Activated effector memory CD4-positive, alpha-beta T cell treated with anti-CD3 and anti-CD28 coated beads, Interleukin-2, amount 50 U/mL, for 16 hours (primary cell): ENCODE data around the gene NKX1-2.

Experiments used
- DNase-seq: peaks from one replicate; pipeline ENCODE4 v3.0.0-alpha.2; 2020

The NKX1-2 gene

DNA sequence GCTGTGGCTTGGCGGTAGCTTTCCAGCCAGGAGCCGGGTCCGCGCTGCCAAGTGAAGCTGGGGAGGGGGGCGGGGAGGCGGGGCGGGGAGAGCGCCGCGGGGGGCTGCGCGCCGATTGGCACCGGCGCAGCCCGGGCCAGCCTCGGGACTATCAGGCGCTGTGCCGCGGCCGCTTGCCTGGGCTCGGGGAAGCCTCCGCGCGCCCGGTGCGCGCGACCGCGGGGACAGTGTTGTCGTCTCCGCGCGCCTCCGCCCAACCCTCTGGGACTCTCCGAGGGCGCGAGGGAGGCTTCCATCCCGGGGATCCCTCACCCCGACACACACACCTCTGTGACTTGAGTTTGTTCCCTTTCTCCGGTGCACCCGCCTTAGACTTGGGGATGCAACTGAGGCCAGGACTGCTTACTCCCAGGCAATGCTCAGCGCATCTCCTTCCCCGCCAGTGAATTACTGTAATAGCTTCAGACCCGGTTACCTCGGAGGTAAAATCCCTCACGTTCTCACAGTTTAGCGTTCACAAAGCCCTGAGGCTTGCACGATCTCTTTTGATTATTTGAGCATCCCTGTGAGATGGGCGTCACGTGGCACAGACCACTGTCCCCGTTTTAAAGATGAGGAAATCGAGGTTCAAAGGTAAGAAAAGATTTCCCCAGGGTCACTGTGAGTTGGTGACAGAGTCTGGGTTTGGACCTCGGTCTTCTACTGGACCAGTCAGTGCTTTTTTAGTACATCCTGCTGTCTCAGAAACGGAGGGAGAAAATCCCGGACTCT, at the start of gene NKX1-2:
Gene NKX1-2, minus strand, starts transcription at position 24 of the 771 bp plus-strand sequence. CDS start 92 bp downstream, outside the sequence.
- DNase-seq: no peak

GRCh38 chr10:124498056-124498455, 48.2 kb upstream of the NKX1-2 start:
- DNase-seq: no peak

DNA sequence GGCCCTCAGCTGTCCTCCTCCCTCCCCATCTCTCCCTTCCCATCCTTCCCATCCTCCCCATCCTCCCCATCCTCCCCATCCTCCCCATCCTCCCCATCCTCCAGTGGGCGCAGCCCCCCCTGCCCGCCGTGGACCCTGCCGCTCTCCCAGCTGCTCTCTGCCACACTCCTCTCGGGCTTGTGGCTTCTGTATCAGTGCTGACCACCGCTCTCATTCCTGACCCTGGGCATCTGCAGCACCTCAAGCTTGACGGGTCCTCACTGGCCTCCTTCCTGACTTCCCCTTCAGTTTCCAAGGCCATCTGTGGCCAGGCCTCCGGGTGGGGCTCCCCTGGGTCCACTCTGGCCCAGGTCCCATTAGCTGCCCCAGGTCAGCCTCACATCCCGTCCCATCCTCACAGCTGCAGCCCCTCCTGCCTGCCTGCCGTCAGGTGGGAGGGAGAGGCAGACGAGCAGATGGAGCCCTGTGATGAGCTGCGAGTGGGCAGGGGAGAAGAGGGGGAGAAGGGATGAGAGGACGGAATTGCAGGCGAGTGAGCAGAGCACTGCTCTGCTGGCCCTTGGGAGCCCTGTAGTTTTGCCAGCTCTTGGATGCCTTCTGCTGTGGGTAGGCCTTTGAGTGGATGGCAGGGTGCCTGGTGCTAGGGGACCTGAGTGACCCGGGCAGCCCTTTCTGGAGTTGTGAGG, 47.5 kb upstream of the NKX1-2 start:
- no peak for DNase-seq

GRCh38 chr10:124496620-124497019, 46.8 kb upstream of the NKX1-2 start:
- no peak for DNase-seq

GRCh38 chr10:124496150-124496549, 46.3 kb upstream of the NKX1-2 start:
- no peak for DNase-seq

DNA sequence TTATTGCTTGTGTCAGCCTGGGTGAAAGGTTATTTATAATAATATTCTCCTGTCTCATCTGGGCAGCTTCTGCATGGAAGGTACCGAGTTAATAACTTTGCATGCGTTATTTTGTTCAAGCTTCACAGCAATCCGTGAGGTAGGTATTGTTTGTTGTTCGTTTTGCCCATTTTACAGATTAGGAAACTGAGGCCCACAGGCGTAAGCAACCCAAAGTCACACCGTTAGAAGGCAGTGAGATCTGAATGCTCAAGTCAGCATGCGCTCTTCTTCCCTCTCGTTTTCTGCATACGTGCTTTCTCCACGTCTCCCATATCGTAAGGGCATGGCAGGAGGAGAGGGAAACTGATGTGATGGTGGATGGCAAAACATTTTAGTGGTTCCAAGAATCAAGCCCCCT, 45.9 kb upstream of the NKX1-2 start:
- DNase-seq: no peak

GRCh38 chr10:124495162-124495561, 45.3 kb upstream of the NKX1-2 start:
- DNase-seq: no peak

GRCh38 chr10:124494046-124494807, 44.4 kb upstream of the NKX1-2 start:
- no peak for DNase-seq

DNA sequence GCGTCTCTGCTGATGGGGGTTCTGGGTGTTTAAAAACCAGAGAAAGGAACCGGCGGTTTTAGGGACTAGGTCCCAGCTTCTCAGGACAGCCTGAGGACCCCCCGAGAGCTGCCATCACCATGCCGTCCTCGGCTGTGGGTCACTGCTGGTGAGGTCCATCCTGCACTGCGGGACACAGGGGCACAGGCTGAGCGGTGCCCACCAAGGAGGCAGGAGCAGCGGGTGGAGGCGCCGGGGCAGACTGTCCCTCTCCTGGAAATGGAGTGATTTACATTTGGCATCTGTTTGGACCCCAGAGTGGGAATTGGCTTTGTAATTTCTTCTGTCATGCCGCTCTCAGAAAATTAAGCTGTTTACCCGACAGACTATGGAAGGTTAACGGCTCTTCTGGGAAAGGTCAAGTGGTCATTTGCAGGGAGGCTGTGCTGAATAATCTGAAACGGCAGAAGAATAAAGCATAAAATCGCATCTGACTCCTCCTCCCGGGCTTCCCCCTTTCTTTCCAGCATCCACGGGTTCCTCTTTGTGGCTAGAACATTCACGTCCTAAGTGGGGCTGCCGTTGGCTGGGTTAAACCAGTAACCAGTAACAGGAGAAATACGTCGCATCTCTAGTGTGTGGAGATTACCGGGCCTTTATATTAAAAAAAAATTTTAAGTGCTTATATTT, 43.5 kb upstream of the NKX1-2 start:
- no peak for DNase-seq

GRCh38 chr10:124492266-124492665, 42.4 kb upstream of the NKX1-2 start:
- DNase-seq: no peak

- no peak for DNase-seq
Measured at GRCh38 chr10:124491105-124491504, 41.3 kb upstream of the NKX1-2 start.

GRCh38 chr10:124486635-124487034, 36.8 kb upstream of the NKX1-2 start:
- no peak for DNase-seq

GRCh38 chr10:124484661-124485060, 34.8 kb upstream of the NKX1-2 start:
- no peak for DNase-seq

GRCh38 chr10:124484031-124484430, 34.2 kb upstream of the NKX1-2 start:
- no peak for DNase-seq

DNA sequence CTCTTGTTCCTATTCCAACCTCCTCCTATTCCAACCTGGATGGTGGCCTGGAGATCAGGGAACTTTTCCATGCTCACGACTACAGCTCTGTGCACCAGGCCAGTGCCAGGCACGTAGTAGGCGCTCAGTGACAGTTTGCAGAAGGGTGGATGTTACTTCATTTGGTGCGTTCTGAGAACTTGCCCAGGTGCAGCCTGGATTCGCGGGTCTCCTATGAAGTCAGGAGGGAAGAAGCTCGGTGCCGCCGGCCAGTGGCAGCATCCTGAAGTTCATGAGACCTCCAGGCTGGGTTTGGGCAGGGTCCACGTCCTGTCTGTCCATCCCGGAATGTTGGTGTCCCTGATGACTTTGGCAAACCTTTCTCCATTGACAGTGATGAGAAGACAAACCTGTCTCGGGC, 33.0 kb upstream of the NKX1-2 start:
- DNase-seq: no peak

DNA sequence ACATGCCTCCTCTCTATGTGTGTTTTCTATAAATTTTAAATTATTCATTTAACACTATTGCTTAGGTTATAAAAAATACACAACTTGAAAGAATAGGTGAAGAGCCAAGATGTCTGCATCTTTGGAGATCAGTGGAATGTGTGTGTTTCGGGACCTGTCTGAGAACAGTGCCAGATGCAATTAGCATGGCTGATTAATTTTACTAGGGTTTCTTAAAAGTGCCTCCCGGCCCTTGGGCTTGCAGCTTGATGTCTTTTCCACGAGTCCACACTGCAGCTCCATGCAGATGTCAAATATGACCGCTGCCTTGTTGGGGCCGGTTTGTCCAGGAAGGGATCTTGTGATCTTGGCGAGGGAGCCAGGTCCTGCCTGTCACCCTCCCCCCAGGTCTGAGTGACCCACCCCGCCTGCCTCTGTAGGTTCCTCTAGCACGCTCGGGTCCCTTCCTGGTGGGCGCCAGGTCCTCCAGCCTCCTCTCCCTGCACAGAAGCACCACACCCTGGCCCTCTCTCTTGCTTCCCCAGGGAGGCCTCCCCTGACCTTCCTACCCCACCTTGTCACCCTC, 32.5 kb upstream of the NKX1-2 start:
- DNase-seq: no peak

DNA sequence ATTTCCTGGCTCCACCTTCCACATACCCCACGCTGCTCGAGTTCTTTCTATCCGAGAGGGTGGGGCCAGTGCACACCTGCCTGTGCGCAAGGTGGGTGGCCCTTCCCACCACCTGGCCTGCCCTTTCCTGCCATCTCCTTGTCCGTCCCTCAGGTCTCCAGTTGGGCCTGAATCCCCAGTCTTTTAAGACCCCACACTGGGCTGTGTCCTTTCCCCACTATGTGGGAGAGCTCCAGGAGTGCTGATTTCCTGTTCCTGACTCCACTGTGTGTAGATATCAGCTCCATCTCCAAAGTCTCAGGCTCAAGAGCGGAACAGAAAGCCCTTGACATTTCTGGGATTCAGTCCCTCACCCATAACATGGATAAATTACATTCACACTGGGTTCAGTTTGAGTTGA, 31.9 kb upstream of the NKX1-2 start:
- no peak for DNase-seq

- no peak for DNase-seq
Measured at GRCh38 chr10:124480860-124481259, 31.0 kb upstream of the NKX1-2 start.

DNA sequence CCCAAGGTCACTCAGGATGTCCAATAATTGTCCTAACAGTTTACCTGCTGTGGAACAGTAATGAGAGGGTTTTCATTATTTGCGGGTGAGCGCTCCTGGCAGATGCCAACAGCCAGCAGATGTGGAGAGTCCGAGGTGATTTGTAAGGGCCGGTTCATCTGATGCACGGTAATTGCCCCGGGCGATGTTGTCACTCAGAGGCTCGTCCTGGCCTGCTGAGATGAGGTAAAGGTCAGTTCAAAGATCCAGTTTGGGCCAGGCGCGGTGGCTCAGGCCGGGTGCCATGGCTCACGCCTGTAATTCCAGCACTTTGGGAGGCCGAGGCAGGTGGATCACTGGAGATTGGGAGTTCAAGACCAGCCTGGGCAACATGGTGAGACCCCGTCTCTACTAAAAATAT, 28.7 kb upstream of the NKX1-2 start:
- DNase-seq: no peak

- DNase-seq: no peak
Measured at GRCh38 chr10:124477614-124478363, 28.0 kb upstream of the NKX1-2 start.

GRCh38 chr10:124476043-124476725, 26.3 kb upstream of the NKX1-2 start:
- DNase-seq: no peak
